SK-N-SH (cell line): Measurements from ENCODE around the gene LRP5. TPM values are rescaled to one million over a fixed set of nuclear protein-coding genes. Genes with fewer than 3 reads are reported as not detected.

ENCODE experiments used
- CTCF ChIA-PET: fragments of 300-600, 350-600 bp; formaldehyde crosslinking; extraction: SDS; loops from one replicate; lab custom pipeline; 2021; lab: Yijun Ruan, JAX
- POLR2A ChIA-PET: fragments of 350-600 bp; sonication (Branson Sonifier 250); formaldehyde crosslinking; extraction: SDS; loops from one replicate; lab custom pipeline; 2020; ENCODE audit warnings: antibody characterized with exemption, inconsistent platforms; lab: Yijun Ruan, JAX
- DNase-seq: peaks from one replicate; pipeline ENCODE4 v3.0.0; 2012
- H2AFZ ChIP-seq: fragments of 200-600 bp; sonication (generic); 2 replicates; pipeline ENCODE4 v1.8.1; 2016; ENCODE audit warnings: antibody characterized with exemption, mild to moderate bottlenecking, low read depth
- H3F3A ChIP-seq: fragments of 200-600 bp; sonication (generic); replicated peaks from 2 replicates; pipeline ENCODE3; 2016; ENCODE audit warnings: antibody characterized with exemption, mild to moderate bottlenecking; ENCODE audit not compliant: insufficient read depth
- H3K27ac ChIP-seq, 2 experiments: fragments of 200-500 bp in 1 of 2; fragments of 200-600 bp in 1 of 2; sonication (Bioruptor generic) in 1 of 2; sonication (generic), shearing (Covaris generic) in 1 of 2; 2 replicates each; pipeline versions ENCODE4 v1.5.1 to v1.6.1; 2014 to 2016; ENCODE audit warnings: low read depth in 2 of 2, inconsistent platforms in 1 of 2, low read length in 1 of 2, mild to moderate bottlenecking in 1 of 2, mixed read lengths in 1 of 2
- H3K27me3 ChIP-seq: fragments of 200-600 bp; sonication (generic), shearing (Covaris generic); 2 replicates; pipeline ENCODE4 v1.6.1; 2016; ENCODE audit warnings: mixed run types; ENCODE audit not compliant: insufficient read depth
- H3K36me3 ChIP-seq, 2 experiments: fragments of 200-500 bp in 1 of 2; fragments of 200-600 bp in 1 of 2; sonication (Bioruptor generic) in 1 of 2; sonication (generic) in 1 of 2; replicated peaks in 1 of 2; 2 replicates each; pipeline versions ENCODE3 to v1.5.1; 2014 to 2016; ENCODE audit warnings: low read length in 1 of 2, mild to moderate bottlenecking in 1 of 2; ENCODE audit not compliant: insufficient read depth in 2 of 2, control insufficient read depth in 1 of 2
- H3K4me1 ChIP-seq, 2 experiments: fragments of 200-500 bp in 1 of 2; fragments of 200-600 bp in 1 of 2; sonication (Bioruptor generic) in 1 of 2; sonication (generic), shearing (Covaris generic) in 1 of 2; 2 replicates each; pipeline versions ENCODE4 v1.5.1 to v1.6.1; 2014 to 2016; ENCODE audit warnings: low read depth in 1 of 2, low read length in 1 of 2, mixed run types in 1 of 2; ENCODE audit not compliant: insufficient read depth in 2 of 2, control insufficient read depth in 1 of 2
- H3K4me2 ChIP-seq: fragments of 200-600 bp; sonication (generic), shearing (Covaris generic); 2 replicates; pipeline ENCODE4 v1.6.1; 2017; ENCODE audit warnings: mixed run types
- H3K4me3 ChIP-seq, 2 experiments: fragments of 200-500 bp in 1 of 2; fragments of 200-600 bp in 1 of 2; sonication (Bioruptor generic) in 1 of 2; sonication (generic), shearing (Covaris generic) in 1 of 2; 2 replicates each; pipeline versions ENCODE4 v1.5.1 to v1.8.1; 2014 to 2016; ENCODE audit warnings: low read depth in 2 of 2, inconsistent platforms in 1 of 2, low read length in 1 of 2, mild to moderate bottlenecking in 1 of 2, mixed read lengths in 1 of 2, moderate library complexity in 1 of 2
- H3K79me2 ChIP-seq: fragments of 200-600 bp; sonication (generic); 2 replicates; pipeline ENCODE4 v1.8.1; 2017; ENCODE audit warnings: mild to moderate bottlenecking; ENCODE audit not compliant: insufficient read depth
- H3K9ac ChIP-seq: fragments of 200-600 bp; sonication (generic); 2 replicates; pipeline ENCODE4 v1.6.1; 2017; ENCODE audit warnings: mixed run types
- H3K9me2 ChIP-seq: fragments of 200-600 bp; sonication (generic); 2 replicates; pipeline ENCODE4 v1.6.1; 2017; ENCODE audit warnings: mixed run types
- H3K9me3 ChIP-seq: fragments of 200-600 bp; sonication (generic); 2 replicates; pipeline ENCODE4 v1.6.1; 2017; ENCODE audit warnings: mixed run types, mild to moderate bottlenecking, moderate library complexity
- H4K20me1 ChIP-seq: fragments of 200-600 bp; sonication (generic); 2 replicates; pipeline ENCODE4 v1.6.1; 2017; ENCODE audit warnings: mild to moderate bottlenecking, mixed run types; ENCODE audit not compliant: insufficient read depth
- CTCF ChIP-seq: fragments of 200-600 bp; sonication (generic); IDR thresholded peaks from 2 replicates; pipeline ENCODE4 v1.6.1; 2017; ENCODE audit warnings: antibody characterized with exemption, mild to moderate bottlenecking, moderate library complexity
- ELF1 ChIP-seq: IDR thresholded peaks from 2 replicates; pipeline ENCODE4 v1.4.0; 2012
- EP300 ChIP-seq, 2 experiments: IDR thresholded peaks; 2 replicates each; pipeline versions ENCODE4 v1.4.0 to v1.6.1; 2012; ENCODE audit warnings: borderline replicate concordance in 1 of 2, low read depth in 1 of 2, low read length in 1 of 2
- EZH2phosphoT487 ChIP-seq: fragments of 200-600 bp; sonication (generic); IDR thresholded peaks from 2 replicates; pipeline ENCODE4 v1.6.1; 2017; ENCODE audit warnings: low read depth, mixed run types, mild to moderate bottlenecking, antibody characterized with exemption, moderate library complexity, borderline replicate concordance
- FOXJ3 ChIP-seq: sonication (generic); formaldehyde crosslinking; IDR thresholded peaks from 2 replicates; pipeline ENCODE4 v1.5.1; 2020; ENCODE audit warnings: mild to moderate bottlenecking, missing genetic modification reagents
- FOXM1 ChIP-seq: IDR thresholded peaks from 2 replicates; pipeline ENCODE4 v1.4.0; 2012; ENCODE audit warnings: low read depth, mild to moderate bottlenecking
- IRF3 ChIP-seq: fragments of 150-350 bp; IDR thresholded peaks from 2 replicates; pipeline ENCODE4 v1.6.1; 2016; ENCODE audit warnings: mild to moderate bottlenecking, low read depth, low read length
- JUND ChIP-seq: IDR thresholded peaks from 2 replicates; pipeline ENCODE4 v1.4.0; 2012
- MAX ChIP-seq: IDR thresholded peaks from 2 replicates; pipeline ENCODE4 v1.4.0; 2012; ENCODE audit warnings: low read depth
- NFIC ChIP-seq: IDR thresholded peaks from 2 replicates; pipeline ENCODE4 v1.4.0; 2012; ENCODE audit warnings: borderline replicate concordance
- NRF1 ChIP-seq: IDR thresholded peaks from 2 replicates; pipeline ENCODE4 v1.6.1; 2012; ENCODE audit warnings: low read depth, mild to moderate bottlenecking, low read length
- RAD21 ChIP-seq: IDR thresholded peaks from 2 replicates; pipeline ENCODE4 v1.6.1; 2012; ENCODE audit warnings: mild to moderate bottlenecking, low read length
- REST ChIP-seq: IDR thresholded peaks from 2 replicates; pipeline ENCODE4 v1.6.1; 2012; ENCODE audit warnings: mild to moderate bottlenecking, low read depth, low read length, moderate library complexity
- RFX5 ChIP-seq: IDR thresholded peaks from 2 replicates; pipeline ENCODE4 v1.6.1; 2012; ENCODE audit warnings: mild to moderate bottlenecking, improper control_type of control experiment, low read length
- RXRA ChIP-seq: IDR thresholded peaks from 2 replicates; pipeline ENCODE4 v1.4.0; 2012; ENCODE audit warnings: low read depth, mild to moderate bottlenecking, borderline replicate concordance
- SMC3 ChIP-seq: IDR thresholded peaks from 2 replicates; pipeline ENCODE4 v1.6.1; 2012; ENCODE audit warnings: low read depth, low read length, improper control_type of control experiment
- TCF12 ChIP-seq: IDR thresholded peaks from 2 replicates; pipeline ENCODE4 v1.4.0; 2012
- WGBS: methylation state at CpG from one replicate; pipeline ENCODE4 v1.1.6; 2017; ENCODE audit warnings: low lambda C conversion rate; 5-methylcytosine and 5-hydroxymethylcytosine counted together
- polyA plus RNA-seq, 3 experiments: library from polyadenylated mRNA; depleted of rRNA; stranded (reverse); fragments of >200 nt; gene quantifications; 2 replicates each; pipeline ENCODE4 v1.2.3, GENCODE V29; 2012

LRP5 gene
- polyA plus RNA-seq, 1 of the 3 experiments (the other 2 are of a cell fraction): 15.0 TPM

- WGBS: 94% methylated on average over 14 of the region's 14 CpGs
- Histone ChIP-seq H3K36me3 (no peaks in the 10 kb centered on the region), H3K4me3 (no peak overlapping the region), H3K27ac (no peak overlapping the region), H3K9me3 (no peaks in the 10 kb centered on the region), H2AFZ (no peak overlapping the region), H3K79me2 (peaks cover 17% of the 10 kb centered on the region), H3K9me2 (no peaks in the 10 kb centered on the region), H3K9ac (no peak overlapping the region), H3F3A (peaks cover 1% of the 10 kb centered on the region), H3K4me2 (no peak overlapping the region), H3K27me3 (no peaks in the 10 kb centered on the region), H3K4me1 (peaks cover 2 to 3% of the 10 kb centered on the region in 2 experiments; a peak in 2 of 4 replicates), H4K20me1 (no peaks in the 10 kb centered on the region)
- ChIA-PET CTCF (interaction anchor here (3.4 to 5.9 kb wide), 2 partner anchors 22 kb away, joined by 21 to 68 read pairs; no protein-coding TSS in a partner anchor), POLR2A (no interaction called here)
- DNase-seq: no peak
- TF ChIP-seq NRF1: no peak
- TF ChIP-seq TCF12: no peak
- TF ChIP-seq FOXM1: no peak
- TF ChIP-seq JUND: no peak
- no peak for TF ChIP-seq NFIC
- no peak for TF ChIP-seq SMC3
- no peak for TF ChIP-seq ELF1
- TF ChIP-seq EP300 (IDR thresholded peaks at IDR 0.05; ENCODE audit: borderline replicate concordance in 1 of 2, low read depth in 1 of 2, low read length in 1 of 2): no peak
- TF ChIP-seq REST: no peak
- no peak for TF ChIP-seq MAX
- no peak for TF ChIP-seq RFX5
Measured at GRCh38 chr11:68275721-68276507, 36.5 kb upstream of the LRP5 start.

GRCh38 chr11:68276861-68277260, 35.5 kb upstream of the LRP5 start:
- H3K9me2 ChIP-seq: no peaks in the 10 kb centered on the region
- TF ChIP-seq IRF3 (no peak), FOXJ3 (CRISPR knock-in tag) (no peak), RXRA (no peak), MAX (no peak), TCF12 (no peak), CTCF (no peak), RAD21 (no peak), EZH2phosphoT487 (no peak)
- H2AFZ ChIP-seq: no peak overlapping the region
- no peaks in the 10 kb centered on the region for H3K36me3 ChIP-seq
- WGBS: 94% methylated on average over 6 of the region's 6 CpGs
- H3K9ac ChIP-seq: no peak overlapping the region
- no peak for DNase-seq
- H3K79me2 ChIP-seq: peaks cover 8% of the 10 kb centered on the region; the same call in 1 of the 2 replicates
- H3K4me1 ChIP-seq: peaks cover 2 to 3% of the 10 kb centered on the region in 2 experiments; a peak in 1 of 4 replicates
- POLR2A ChIA-PET: no interaction called here
- CTCF ChIA-PET: interaction anchor here (3.4 kb wide), 1 partner anchor 21 kb away, joined by 21 read pairs; no protein-coding TSS in a partner anchor
- H3K27me3 ChIP-seq: no peaks in the 10 kb centered on the region
- H3K4me2 ChIP-seq: no peak overlapping the region
- H3K9me3 ChIP-seq: no peaks in the 10 kb centered on the region
- no peaks in the 10 kb centered on the region for H4K20me1 ChIP-seq
- peaks cover 2% of the 10 kb centered on the region for H3F3A ChIP-seq
- no peak overlapping the region for H3K4me3 ChIP-seq
- no peak overlapping the region for H3K27ac ChIP-seq
